Heart left ventricle (tissue), 13 donors: ENCODE data around the gene C16orf95.

Source experiments
- CTCF ChIP-seq, 12 donors: fragments of 200-600 bp; sonication (generic) in 4 of 12; IDR thresholded peaks; one replicate each; pipeline versions ENCODE4 v1.5.0 to v1.8.0; 2018 to 2022; ENCODE audit warnings: antibody characterized with exemption in 12 of 12, mild to moderate bottlenecking in 5 of 12
- POLR2A ChIP-seq, 2 donors: fragments of 450-650 bp; IDR thresholded peaks; one replicate each; pipeline ENCODE4 v1.6.1; 2017; ENCODE audit warnings: antibody characterized with exemption in 2 of 2, mild to moderate bottlenecking in 2 of 2, moderate library complexity in 2 of 2
- donor health status: ischemic (EF 13 %, LVEDD 7.1; RV severe dilation, severe dysfunction).
- donor health status: DM: no; HTN: yes; CAD: no.
- donor health status: DM: no; HTN: no; CAD: no.
- donor health status: ischemic (EF 25% LVEDD 6.9; RV normal size, moderate dysfunction).
- donor health status: ischemic (EF 25% LVEDD 5.7; RV mildly dilated, moderate dysfunction).
- donor health status: ischemic (EF 35%, LVEDD 5.7; RV mildly dilated, moderate dysfunction).
- donor health status: nonischemic (EF 11% LVEDD 7.7; RV severe dilation, severe dysfunction).
- donor health status: DM: yes; HTN: yes; CAD: no.
- donor health status: PGD.
- donor health status: ischemic (EF 29% LVEDD 5.4; RV normal size, mild dysfunction).
- donor health status: nonischemic (EF 23%, LVEDD 6.1; RV moderate dilation, normal function).

DNA sequence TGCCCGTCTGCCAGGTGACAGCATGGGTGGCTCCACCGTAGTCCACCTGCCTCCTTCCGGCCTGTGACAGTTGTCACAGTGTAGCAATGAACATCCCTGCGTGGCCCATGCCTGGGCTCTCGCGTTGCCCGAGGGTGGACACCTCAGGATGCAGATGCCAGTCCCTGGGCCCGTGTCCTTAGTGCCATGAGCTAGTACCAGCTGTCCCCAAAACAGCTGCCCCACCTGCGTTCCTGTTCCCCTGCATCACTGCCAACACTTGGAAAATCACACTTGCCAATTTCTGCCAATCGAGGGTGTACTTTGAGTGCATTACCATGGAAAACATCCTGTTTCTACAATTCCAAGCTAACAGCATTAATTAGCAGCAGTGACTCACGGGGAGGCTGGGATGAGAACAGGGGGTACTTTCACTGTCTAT, 9.0 kb upstream of the C16orf95 start:
- TF ChIP-seq CTCF (IDR thresholded peaks at IDR 0.05) (no peak), POLR2A (IDR thresholded peaks at IDR 0.05) (no peak)
